B cell (primary cell): Measurements from ENCODE around the gene AGBL4. TPM values are rescaled to one million over a fixed set of nuclear protein-coding genes. Genes with fewer than 3 reads are reported as not detected.

Experiments
- ATAC-seq: fragments of 200-7000 bp; cut with Tn5 transposase; one replicate; pipeline ENCODE4 v1.10.0; 2021; ENCODE audit warnings: low read depth, mild to moderate bottlenecking, moderate number of reproducible peaks, moderate library complexity
- CTCF ChIA-PET: fragments of 350-600 bp; sonication (Branson Sonifier 250); formaldehyde crosslinking; loops from one replicate; lab custom pipeline; 2021; ENCODE audit warnings: antibody characterized with exemption, inconsistent platforms; lab: Charles Lee
- POLR2A ChIA-PET: fragments of 350-600 bp; sonication (Branson Sonifier 250); formaldehyde crosslinking; loops from one replicate; lab custom pipeline; 2021; ENCODE audit warnings: antibody characterized with exemption; lab: Charles Lee
- DNase-seq: peaks from one replicate; pipeline ENCODE4 v3.0.0; 2013
- H2AFZ ChIP-seq: 2 replicates; pipeline ENCODE4 v1.6.1; 2012; ENCODE audit warnings: mild to moderate bottlenecking, low read depth, low read length; ENCODE audit not compliant: insufficient read depth, poor library complexity, severe bottlenecking
- H3K27ac ChIP-seq, 2 donors: 1 replicate in 1 of 2; 2 replicates in 1 of 2; pipeline ENCODE4 v1.5.1; 2012 to 2013; ENCODE audit warnings: low read length in 2 of 2, mild to moderate bottlenecking in 2 of 2, moderate library complexity in 1 of 2
- H3K27me3 ChIP-seq, 4 experiments: fragments of 200-600 bp in 1 of 4; sonication (generic) in 1 of 4; replicated peaks in 1 of 4; 1 replicate in 2 of 4; 2 replicates in 2 of 4; pipeline versions ENCODE4 v1.6.1 to v1.7.0; 2013 to 2016; ENCODE audit warnings: low read length in 3 of 4, mild to moderate bottlenecking in 2 of 4, mixed read lengths in 1 of 4, moderate library complexity in 1 of 4; ENCODE audit not compliant: insufficient read depth in 4 of 4, control insufficient read depth in 3 of 4; ENCODE audit errors: control extremely low read depth in 1 of 4
- H3K36me3 ChIP-seq, 2 experiments: replicated peaks in 1 of 2; 1 replicate in 1 of 2; 2 replicates in 1 of 2; pipeline versions ENCODE4 v1.6.1 to v1.7.1; 2013; ENCODE audit warnings: low read length in 1 of 2; ENCODE audit not compliant: insufficient read depth in 2 of 2, control insufficient read depth in 1 of 2; ENCODE audit errors: control extremely low read depth in 1 of 2, extremely low read depth in 1 of 2
- H3K4me1 ChIP-seq, 2 donors: fragments of 200-600 bp in 1 of 2; sonication (generic) in 1 of 2; 1 replicate in 1 of 2; 2 replicates in 1 of 2; pipeline versions ENCODE4 v1.5.1 to v1.6.1; 2013 to 2017; ENCODE audit warnings: low read length in 2 of 2; ENCODE audit not compliant: control insufficient read depth in 2 of 2, insufficient read depth in 2 of 2
- H3K4me2 ChIP-seq: replicated peaks from 2 replicates; pipeline ENCODE3; 2012; ENCODE audit warnings: mild to moderate bottlenecking, low read depth, low read length; ENCODE audit not compliant: poor library complexity, severe bottlenecking
- H3K4me3 ChIP-seq, 5 experiments: fragments of 200-600 bp in 1 of 5; sonication (generic) in 1 of 5; 1 replicate in 3 of 5; 2 replicates in 2 of 5; pipeline versions ENCODE4 v1.5.1 to v1.7.0; 2011 to 2016; ENCODE audit warnings: low read length in 4 of 5, mild to moderate bottlenecking in 4 of 5, low read depth in 2 of 5, control low read depth in 1 of 5, moderate library complexity in 1 of 5; ENCODE audit not compliant: insufficient read depth in 1 of 5; ENCODE audit errors: control extremely low read depth in 1 of 5, extremely low read depth in 1 of 5
- H3K79me2 ChIP-seq: fragments of 200-600 bp; sonication (generic); one replicate; pipeline ENCODE4 v1.6.0; 2016; ENCODE audit warnings: low read length; ENCODE audit not compliant: control insufficient read depth, insufficient read depth
- H3K9ac ChIP-seq: fragments of 200-600 bp; sonication (generic); 2 replicates; pipeline ENCODE4 v1.6.1; 2017; ENCODE audit warnings: mild to moderate bottlenecking, low read length, moderate library complexity
- H3K9me3 ChIP-seq, 3 donors: one replicate each; pipeline versions ENCODE4 v1.6.1 to v1.7.1; 2013; ENCODE audit warnings: low read length in 2 of 3; ENCODE audit not compliant: control insufficient read depth in 2 of 3, insufficient read depth in 1 of 3; ENCODE audit errors: control extremely low read depth in 1 of 3
- H4K20me1 ChIP-seq: 2 replicates; pipeline ENCODE4 v1.6.0; 2012; ENCODE audit warnings: mild to moderate bottlenecking, low read length; ENCODE audit not compliant: insufficient read depth, control insufficient read depth, poor library complexity, severe bottlenecking
- H3K27ac Mint-ChIP-seq: one replicate; pipeline ENCODE4 v1.8.0; 2021; ENCODE audit warnings: mixed read lengths
- H3K27me3 Mint-ChIP-seq: one replicate; pipeline ENCODE4 v1.8.0; 2021; ENCODE audit warnings: mixed read lengths
- H3K4me1 Mint-ChIP-seq: one replicate; pipeline ENCODE4 v1.8.0; 2021; ENCODE audit warnings: mixed read lengths
- H3K4me3 Mint-ChIP-seq: one replicate; pipeline ENCODE4 v1.8.0; 2021; ENCODE audit warnings: mixed read lengths
- H3K9me3 Mint-ChIP-seq: one replicate; pipeline ENCODE4 v1.8.0; 2022; ENCODE audit warnings: mixed read lengths; ENCODE audit not compliant: insufficient read depth
- CTCF ChIP-seq: fragments of 200-600 bp; IDR thresholded peaks from one replicate; pipeline ENCODE4 v1.8.0; 2022; ENCODE audit warnings: antibody characterized with exemption, mild to moderate bottlenecking
- EZH2 ChIP-seq: IDR thresholded peaks from 2 replicates; pipeline ENCODE4 v1.6.1; 2012; ENCODE audit warnings: borderline replicate concordance, low read depth, mild to moderate bottlenecking, moderate library complexity, low read length; ENCODE audit not compliant: insufficient read depth, poor library complexity, severe bottlenecking
- WGBS: methylation state at CpG from one replicate; pipeline ENCODE4 v1.1.5; 2013; ENCODE audit warnings: missing lambda C conversion rate; ENCODE audit not compliant: insufficient coverage; 5-methylcytosine and 5-hydroxymethylcytosine counted together
- intact Hi-C: fragments of 100-400 bp; cut with micrococcal nuclease; formaldehyde crosslinking; loops from one replicate; pipeline ENCODE4 v1.10.0; 2022
- polyA plus RNA-seq: library from polyadenylated mRNA; depleted of rRNA; stranded (reverse); fragments of >200 nt; gene quantifications from 2 replicates; pipeline ENCODE4 v1.2.3, GENCODE V29; 2012
- total RNA-seq, 2 donors: library from RNA; stranded (reverse); fragments of 120-200 nt in 1 of 2; gene quantifications; 1 replicate in 1 of 2; 2 replicates in 1 of 2; pipeline versions ENCODE4 v1.2.3 to v1.2.4, GENCODE V29; 2013 to 2022

AGBL4 gene
- total and polyA plus RNA-seq, 2 donors (not counting 1 experiment from before 2014, with no cell fraction given) = 0.07 to 0.12 TPM

GRCh38 chr1:48644905-48645605, 1378.7 kb downstream of the AGBL4 start:
- H3K27me3 ChIP-seq = peaks cover 0 to 4% (median 1%) of the 10 kb centered on the region in 4 experiments
- no peak overlapping the region for H3K27ac Mint-ChIP-seq
- H3K79me2 ChIP-seq = no peaks in the 10 kb centered on the region
- ChIA-PET CTCF (no interaction called here), POLR2A (no interaction called here)
- ATAC-seq (no peak), DNase-seq (no peak)
- no peaks in the 10 kb centered on the region for H3K4me1 Mint-ChIP-seq
- H3K4me2 ChIP-seq = no peak overlapping the region
- TF ChIP-seq EZH2 (no peak), CTCF (no peak)
- H4K20me1 ChIP-seq = no peaks in the 10 kb centered on the region
- 100% methylated on average over 1 of the region's 3 CpGs for WGBS
- no peak overlapping the region for H3K4me3 ChIP-seq
- H3K9ac ChIP-seq = no peak overlapping the region
- no peaks in the 10 kb centered on the region for H3K4me1 ChIP-seq
- H3K9me3 ChIP-seq = no peaks in the 10 kb centered on the region
- no peaks in the 10 kb centered on the region for H3K9me3 Mint-ChIP-seq
- H3K27me3 Mint-ChIP-seq = peaks cover 5% of the 10 kb centered on the region
- H2AFZ ChIP-seq = no peak overlapping the region
- no peaks in the 10 kb centered on the region for H3K36me3 ChIP-seq
- no peak overlapping the region for H3K27ac ChIP-seq
- no peak overlapping the region for H3K4me3 Mint-ChIP-seq
- intact Hi-C loops = no loop called here

DNA sequence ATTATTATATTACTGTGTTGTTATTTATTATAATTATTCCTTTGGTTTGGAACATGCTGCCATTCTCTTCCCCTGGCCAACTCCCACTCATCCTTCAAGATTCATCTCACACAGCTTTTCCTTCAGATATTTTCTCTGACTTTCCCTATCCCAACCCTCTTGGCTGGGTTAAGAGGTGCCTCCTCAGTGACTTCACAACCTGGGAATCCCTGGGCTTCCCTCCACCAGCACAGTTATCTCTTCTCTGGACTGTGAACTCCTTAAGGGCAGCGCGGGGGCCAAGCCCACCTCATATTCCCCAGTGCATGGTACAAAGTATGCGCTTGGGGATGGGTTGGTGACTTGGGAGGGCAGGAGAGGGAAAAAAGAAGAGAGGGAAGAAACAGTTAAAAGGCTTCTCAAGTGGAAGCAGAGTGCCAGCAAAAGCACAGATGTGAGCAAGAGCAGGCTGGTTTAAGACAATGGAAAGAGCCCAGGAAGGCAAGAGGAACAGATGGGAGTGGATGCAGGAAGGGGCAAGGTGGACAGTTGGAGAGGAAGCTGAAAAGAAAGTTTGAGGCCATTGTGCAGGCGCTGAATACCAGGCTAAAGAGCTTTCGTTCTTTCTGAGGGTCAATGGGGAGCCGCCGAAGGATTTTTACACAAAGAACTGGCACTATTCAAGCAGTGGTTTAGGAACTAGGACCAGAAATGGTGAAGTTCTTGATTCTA, 1379.4 kb downstream of the AGBL4 start:
- H3K9me3 ChIP-seq = no peaks in the 10 kb centered on the region
- no peak overlapping the region for H3K4me2 ChIP-seq
- H3K4me1 ChIP-seq = no peaks in the 10 kb centered on the region
- no peak overlapping the region for H2AFZ ChIP-seq
- Mint-ChIP-seq H3K27ac (no peak overlapping the region), H3K9me3 (no peaks in the 10 kb centered on the region), H3K4me1 (no peaks in the 10 kb centered on the region), H3K4me3 (no peak overlapping the region), H3K27me3 (peaks cover 5% of the 10 kb centered on the region)
- peaks cover 0 to 4% (median 1%) of the 10 kb centered on the region in 4 experiments for H3K27me3 ChIP-seq
- no peaks in the 10 kb centered on the region for H3K36me3 ChIP-seq
- POLR2A ChIA-PET = no interaction called here
- no peak overlapping the region for H3K27ac ChIP-seq
- TF ChIP-seq CTCF (no peak), EZH2 (no peak)
- ATAC-seq (no peak), DNase-seq (no peak)
- H3K4me3 ChIP-seq = no peak overlapping the region
- CTCF ChIA-PET = interaction anchor here (1.7 kb wide), 1 partner anchor 33 kb away, joined by 6 read pairs; no protein-coding TSS in a partner anchor
- no peaks in the 10 kb centered on the region for H3K79me2 ChIP-seq
- no peaks in the 10 kb centered on the region for H4K20me1 ChIP-seq
- 100% methylated on average over 5 of the region's 7 CpGs for WGBS
- no peak overlapping the region for H3K9ac ChIP-seq
- intact Hi-C loops = no loop called here
